Epithelial cell of proximal tubule (primary cell): ENCODE results near the gene CLEC14A. TPM values are rescaled to one million over a fixed set of nuclear protein-coding genes. Genes with fewer than 3 reads are reported as not detected.

Experiments used
- DNase-seq: peaks from one replicate; pipeline ENCODE4 v3.0.0-alpha.2; 2011; ENCODE audit warnings: low read depth
- H3K4me3 ChIP-seq: 2 replicates; pipeline ENCODE4 v1.5.1; 2011; ENCODE audit warnings: low read depth, mild to moderate bottlenecking, low read length
- total RNA-seq: library from RNA; depleted of rRNA; stranded (reverse); fragments of >200 nt; gene quantifications from 2 replicates; pipeline ENCODE4 v1.2.3, GENCODE V29; 2015
- TF ChIP-seq, protein P1 (sequence below): conservative IDR thresholded peaks from 2 replicates; pipeline ENCODE4 v1.5.1; 2012; ENCODE audit warnings: low read depth, mild to moderate bottlenecking, low read length

The CLEC14A gene
- total RNA-seq, 1 donor from 2014 or later = not detected

GRCh38 chr14:38225946-38226345 lies 29.9 kb downstream of the CLEC14A start:
- no peak overlapping the region for H3K4me3 ChIP-seq
- no peak for DNase-seq
- TF ChIP-seq, protein P1, sequence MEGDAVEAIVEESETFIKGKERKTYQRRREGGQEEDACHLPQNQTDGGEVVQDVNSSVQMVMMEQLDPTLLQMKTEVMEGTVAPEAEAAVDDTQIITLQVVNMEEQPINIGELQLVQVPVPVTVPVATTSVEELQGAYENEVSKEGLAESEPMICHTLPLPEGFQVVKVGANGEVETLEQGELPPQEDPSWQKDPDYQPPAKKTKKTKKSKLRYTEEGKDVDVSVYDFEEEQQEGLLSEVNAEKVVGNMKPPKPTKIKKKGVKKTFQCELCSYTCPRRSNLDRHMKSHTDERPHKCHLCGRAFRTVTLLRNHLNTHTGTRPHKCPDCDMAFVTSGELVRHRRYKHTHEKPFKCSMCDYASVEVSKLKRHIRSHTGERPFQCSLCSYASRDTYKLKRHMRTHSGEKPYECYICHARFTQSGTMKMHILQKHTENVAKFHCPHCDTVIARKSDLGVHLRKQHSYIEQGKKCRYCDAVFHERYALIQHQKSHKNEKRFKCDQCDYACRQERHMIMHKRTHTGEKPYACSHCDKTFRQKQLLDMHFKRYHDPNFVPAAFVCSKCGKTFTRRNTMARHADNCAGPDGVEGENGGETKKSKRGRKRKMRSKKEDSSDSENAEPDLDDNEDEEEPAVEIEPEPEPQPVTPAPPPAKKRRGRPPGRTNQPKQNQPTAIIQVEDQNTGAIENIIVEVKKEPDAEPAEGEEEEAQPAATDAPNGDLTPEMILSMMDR = no peak

GRCh38 chr14:38224338-38224737 lies 31.6 kb downstream of the CLEC14A start:
- no peak overlapping the region for H3K4me3 ChIP-seq
- TF ChIP-seq, protein P1 = no peak
- DNase-seq = no peak

DNA sequence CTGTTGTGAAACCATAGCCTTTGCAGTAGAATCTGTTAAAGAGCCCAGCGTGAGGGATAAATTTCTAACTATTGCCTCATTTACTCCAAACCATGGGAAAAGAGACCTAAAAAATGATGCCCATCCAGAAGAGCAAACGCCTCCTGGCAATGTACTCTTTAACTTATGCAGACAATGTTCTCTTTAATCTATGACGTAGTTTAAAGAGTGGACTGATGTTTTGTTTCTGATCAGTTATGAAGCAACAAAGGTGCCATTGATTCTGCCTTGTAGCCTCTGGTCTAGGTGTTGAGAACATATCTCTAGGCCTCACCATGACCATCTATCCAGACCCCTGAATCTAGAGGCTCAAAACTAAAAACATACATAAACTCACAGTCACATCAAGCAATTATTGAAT lies 34.8 kb downstream of the CLEC14A start:
- no peak for DNase-seq
- no peak overlapping the region for H3K4me3 ChIP-seq
- TF ChIP-seq, protein P1 = no peak

DNA sequence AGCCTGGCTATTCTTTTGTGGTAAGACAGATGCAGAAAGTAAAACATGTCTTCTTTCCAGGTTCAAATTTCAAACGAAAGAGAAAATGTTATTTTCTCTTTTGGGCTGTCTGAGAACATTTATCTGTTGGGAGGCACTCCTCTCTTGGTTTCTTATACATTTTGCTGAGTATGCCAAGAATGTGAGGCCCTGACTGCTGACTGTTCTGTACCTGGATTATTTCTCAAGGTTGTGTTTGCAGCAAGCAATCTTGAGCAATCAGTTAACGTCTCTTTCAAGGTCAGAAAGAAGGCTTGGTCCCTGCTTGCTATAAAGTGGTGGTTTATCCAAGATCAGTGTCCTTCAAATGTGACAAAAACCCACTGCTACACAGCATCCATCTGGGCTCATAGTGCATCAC lies 38.3 kb downstream of the CLEC14A start:
- no peak overlapping the region for H3K4me3 ChIP-seq
- DNase-seq = no peak
- TF ChIP-seq, protein P1 = no peak

GRCh38 chr14:38213001-38213400 lies 42.9 kb downstream of the CLEC14A start:
- TF ChIP-seq, protein P1 = no peak
- no peak for DNase-seq
- no peak overlapping the region for H3K4me3 ChIP-seq

GRCh38 chr14:38212111-38212510 lies 43.8 kb downstream of the CLEC14A start:
- DNase-seq = no peak
- TF ChIP-seq, protein P1 = no peak
- no peak overlapping the region for H3K4me3 ChIP-seq

GRCh38 chr14:38211255-38211735 lies 44.6 kb downstream of the CLEC14A start:
- TF ChIP-seq, protein P1 = no peak
- DNase-seq = no peak
- H3K4me3 ChIP-seq = no peak overlapping the region
